ENCODE results near the gene MARCHF4.

MARCHF4 gene

GRCh38 chr2:216375286-216375685, 3.0 kb upstream of the MARCHF4 start:
- no peak overlapping the region for H3K4me3 ChIP-seq (replicated peaks in 1 of 2; ENCODE audit: low read depth in 2 of 2, low read length in 2 of 2)
- TF ChIP-seq CTCF (IDR thresholded peaks at IDR 0.05; ENCODE audit: low read depth, low read length), result no peak
- DNase-seq (ENCODE audit: low read depth in 2 of 2), result peak in 1 of 2 donors; percentile 17

DNA sequence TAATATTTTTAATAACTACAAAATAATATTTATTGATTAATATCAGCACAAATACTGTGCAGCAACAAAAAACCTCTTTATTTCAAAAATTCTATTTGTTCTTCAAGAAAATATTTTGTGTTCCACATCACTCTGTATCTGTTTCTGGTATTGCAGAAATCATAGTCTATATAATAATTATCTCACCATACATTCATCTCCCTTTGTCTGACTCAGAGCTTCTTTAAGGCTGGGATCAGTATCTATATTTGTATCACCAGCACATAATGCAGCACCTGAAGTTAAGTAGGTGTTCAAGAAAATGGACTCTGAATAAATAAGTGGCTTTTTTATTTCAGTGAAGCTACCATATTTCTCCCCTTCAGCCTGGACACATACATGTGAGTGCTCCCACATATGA, 1.6 kb upstream of the MARCHF4 start:
- H3K4me3 ChIP-seq (replicated peaks in 1 of 2; ENCODE audit: low read depth in 2 of 2, low read length in 2 of 2), result no peak overlapping the region
- no peak for DNase-seq (ENCODE audit: low read depth in 2 of 2)
- no peak for TF ChIP-seq CTCF (IDR thresholded peaks at IDR 0.05; ENCODE audit: low read depth, low read length)

GRCh38 chr2:216372761-216373291, 543 bp upstream of the MARCHF4 start:
- peak overlapping the region; percentile 32 to 71 for H3K4me3 ChIP-seq (replicated peaks in 1 of 2; ENCODE audit: low read depth in 2 of 2, low read length in 2 of 2)

DNA sequence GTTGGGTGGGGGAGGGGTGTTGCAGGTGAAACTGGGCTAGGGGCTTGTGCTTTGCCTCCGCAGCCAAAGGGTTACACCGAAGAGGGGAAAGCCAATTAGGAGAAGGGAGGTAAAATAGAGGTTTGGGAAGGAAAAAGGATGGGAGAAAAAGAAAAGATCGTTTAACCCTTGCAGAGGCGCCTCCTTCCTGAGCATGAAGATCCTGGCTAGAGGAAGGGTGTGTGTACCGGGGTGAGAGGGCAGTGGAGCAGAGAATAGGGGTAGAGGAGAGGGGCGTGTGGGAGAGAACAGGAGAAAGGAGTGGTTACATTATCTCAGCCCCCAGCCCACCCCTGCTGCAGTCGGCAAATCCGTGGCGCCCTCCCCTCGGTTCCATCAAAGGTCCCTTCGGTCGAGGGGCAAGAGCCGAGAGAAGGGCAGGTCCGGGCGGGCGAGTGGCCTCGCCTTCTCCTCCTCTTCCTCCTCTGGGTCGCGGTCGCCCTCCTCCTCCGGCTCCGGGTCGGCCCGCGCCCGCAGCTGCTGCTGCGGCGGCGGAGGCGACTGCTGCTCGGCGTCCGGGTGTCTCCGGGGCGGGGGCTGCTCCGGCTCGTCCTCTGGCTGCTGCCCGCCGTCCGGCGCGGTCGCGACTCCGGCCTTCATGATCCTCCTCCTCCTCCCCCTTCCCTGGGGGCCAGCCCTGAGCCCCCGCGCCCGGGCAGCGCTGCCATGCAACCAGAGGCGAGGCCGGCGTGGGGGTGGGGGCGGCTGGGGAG, 1.1 kb downstream of the MARCHF4 start:
- DNase-seq (ENCODE audit: low read depth in 2 of 2), result no peak
- H3K4me3 ChIP-seq (replicated peaks in 1 of 2; ENCODE audit: low read depth in 2 of 2, low read length in 2 of 2), result peak overlapping the region; percentile 55 to 71
- TF ChIP-seq CTCF (IDR thresholded peaks at IDR 0.05; ENCODE audit: low read depth, low read length), result no peak

More at GRCh38 chr2:216372761-216373291, 543 bp upstream of the MARCHF4 start:
- no peak for TF ChIP-seq CTCF (IDR thresholded peaks at IDR 0.05; ENCODE audit: low read depth, low read length)
- DNase-seq (ENCODE audit: low read depth in 2 of 2), result peak; percentile 84 to 94

GRCh38 chr2:216369821-216370220, 2.5 kb downstream of the MARCHF4 start:
- H3K4me3 ChIP-seq (replicated peaks in 1 of 2; ENCODE audit: low read depth in 2 of 2, low read length in 2 of 2), result no peak overlapping the region
- no peak for DNase-seq (ENCODE audit: low read depth in 2 of 2)
- no peak for TF ChIP-seq CTCF (IDR thresholded peaks at IDR 0.05; ENCODE audit: low read depth, low read length)

- DNase-seq (ENCODE audit: low read depth in 2 of 2), result peak in 1 of 2 donors; percentile 35
- no peak overlapping the region for H3K4me3 ChIP-seq (replicated peaks in 1 of 2; ENCODE audit: low read depth in 2 of 2, low read length in 2 of 2)
- no peak for TF ChIP-seq CTCF (IDR thresholded peaks at IDR 0.05; ENCODE audit: low read depth, low read length)
Measured at GRCh38 chr2:216366777-216367471, 5.4 kb downstream of the MARCHF4 start.
